ENCODE measurements around the gene TSGA10IP.

DNA sequence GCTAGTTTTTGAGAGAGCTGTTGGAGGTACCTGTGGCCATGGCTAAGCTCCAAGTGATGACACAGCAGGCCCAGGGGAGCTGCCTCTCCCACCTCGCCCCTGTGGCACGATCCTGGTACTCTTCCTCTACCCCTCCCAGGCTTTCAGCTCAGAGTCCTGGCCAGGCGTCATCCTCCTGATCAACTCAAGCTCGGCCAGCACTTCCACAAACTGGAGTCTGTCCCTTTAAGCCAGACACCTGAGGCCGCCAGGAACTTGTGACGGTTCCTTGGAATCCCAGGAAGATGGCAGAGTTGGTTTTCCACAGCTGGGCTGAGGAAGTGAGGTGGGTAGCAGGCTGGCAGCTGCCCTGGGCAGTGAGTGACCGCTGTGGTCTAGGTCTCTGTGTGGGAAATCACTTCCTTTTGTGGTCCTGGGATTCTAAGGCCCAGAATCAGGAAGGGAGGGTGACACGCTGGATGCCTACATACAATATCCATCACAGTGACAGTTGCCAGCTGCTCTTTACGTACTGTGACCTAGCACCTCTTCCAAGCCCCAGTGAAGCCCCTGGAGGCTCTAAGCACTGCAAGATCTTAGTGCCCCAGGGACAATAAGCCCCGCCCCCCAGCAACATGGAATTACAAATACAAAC lies 63.3 kb downstream of the TSGA10IP start:
- TF ChIP-seq EZH2phosphoT487 (IDR thresholded peaks at IDR 0.05; ENCODE audit: borderline replicate concordance, low read length), result no peak
- TF ChIP-seq, protein P1, sequence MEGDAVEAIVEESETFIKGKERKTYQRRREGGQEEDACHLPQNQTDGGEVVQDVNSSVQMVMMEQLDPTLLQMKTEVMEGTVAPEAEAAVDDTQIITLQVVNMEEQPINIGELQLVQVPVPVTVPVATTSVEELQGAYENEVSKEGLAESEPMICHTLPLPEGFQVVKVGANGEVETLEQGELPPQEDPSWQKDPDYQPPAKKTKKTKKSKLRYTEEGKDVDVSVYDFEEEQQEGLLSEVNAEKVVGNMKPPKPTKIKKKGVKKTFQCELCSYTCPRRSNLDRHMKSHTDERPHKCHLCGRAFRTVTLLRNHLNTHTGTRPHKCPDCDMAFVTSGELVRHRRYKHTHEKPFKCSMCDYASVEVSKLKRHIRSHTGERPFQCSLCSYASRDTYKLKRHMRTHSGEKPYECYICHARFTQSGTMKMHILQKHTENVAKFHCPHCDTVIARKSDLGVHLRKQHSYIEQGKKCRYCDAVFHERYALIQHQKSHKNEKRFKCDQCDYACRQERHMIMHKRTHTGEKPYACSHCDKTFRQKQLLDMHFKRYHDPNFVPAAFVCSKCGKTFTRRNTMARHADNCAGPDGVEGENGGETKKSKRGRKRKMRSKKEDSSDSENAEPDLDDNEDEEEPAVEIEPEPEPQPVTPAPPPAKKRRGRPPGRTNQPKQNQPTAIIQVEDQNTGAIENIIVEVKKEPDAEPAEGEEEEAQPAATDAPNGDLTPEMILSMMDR (IDR thresholded peaks at IDR 0.05; ENCODE audit: low read depth, low read length, poor library complexity, severe bottlenecking), result no peak
